Kidney (tissue), 14 donors: Measurements from ENCODE around the gene WBP1L. TPM values are rescaled to one million over a fixed set of nuclear protein-coding genes. Genes with fewer than 3 reads are reported as not detected.

Experiments
- DNase-seq, 5 donors: peaks; one replicate each; pipeline ENCODE4 v3.0.0-alpha.2; 2013 to 2020
- FAIRE-seq: peaks from 2 replicates; lab custom pipeline; 2012; peaks lifted over from hg19 to GRCh38; lab: Jason Lieb, UNC
- H3K27ac ChIP-seq, 2 donors: one replicate each; pipeline ENCODE4 v1.7.0; 2013; ENCODE audit warnings: low read depth in 2 of 2, low read length in 2 of 2, inconsistent platforms in 1 of 2
- H3K27me3 ChIP-seq: one replicate; pipeline ENCODE4 v1.7.1; 2013; ENCODE audit warnings: low read length, inconsistent platforms; ENCODE audit not compliant: control insufficient read depth, insufficient read depth
- H3K36me3 ChIP-seq, 3 donors: one replicate each; pipeline versions ENCODE4 v1.7.0 to v1.7.1; 2013; ENCODE audit warnings: low read length in 3 of 3, control low read depth in 1 of 3, inconsistent platforms in 1 of 3; ENCODE audit not compliant: insufficient read depth in 3 of 3, control insufficient read depth in 2 of 3
- H3K4me1 ChIP-seq, 3 donors: one replicate each; pipeline versions ENCODE4 v1.7.0 to v1.7.1; 2013; ENCODE audit warnings: low read length in 3 of 3, inconsistent platforms in 1 of 3, low read depth in 1 of 3; ENCODE audit not compliant: control insufficient read depth in 2 of 3, insufficient read depth in 2 of 3
- H3K4me3 ChIP-seq, 3 donors: one replicate each; pipeline versions ENCODE4 v1.7.0 to v1.8.1; 2013; ENCODE audit warnings: low read length in 3 of 3, control low read depth in 1 of 3, inconsistent platforms in 1 of 3
- H3K9ac ChIP-seq, 3 donors: one replicate each; pipeline versions ENCODE4 v1.7.0 to v1.7.1; 2013; ENCODE audit warnings: low read length in 3 of 3, control low read depth in 1 of 3, inconsistent platforms in 1 of 3
- H3K9me3 ChIP-seq, 3 donors: one replicate each; pipeline versions ENCODE4 v1.7.0 to v1.7.1; 2013; ENCODE audit warnings: low read length in 3 of 3, control low read depth in 1 of 3, inconsistent platforms in 1 of 3; ENCODE audit not compliant: control insufficient read depth in 2 of 3, insufficient read depth in 1 of 3
- intact Hi-C: fragments of 100-400 bp; cut with DNase I; formaldehyde crosslinking; loops from one replicate; pipeline ENCODE4 v1.11.1; 2022
- polyA plus RNA-seq: library from polyadenylated mRNA; stranded (reverse); fragments of 350-450 nt; fragmentation: Illumina TruSeq; extraction: RNeasy Lipid Tissue Mini Kit (QIAGEN cat#74804); gene quantifications from one replicate; pipeline ENCODE4 v1.2.3, GENCODE V29; 2014; ENCODE audit warnings: low read depth, low replicate concordance; ENCODE audit not compliant: insufficient read depth
- total RNA-seq: library from RNA; stranded (reverse); fragmentation: NEBNext Ultra II Directional; extraction: Animal tissue kit (Norgen Biotek cat#: 25700); gene quantifications from one replicate; pipeline ENCODE4 v1.2.1, GENCODE V29; 2021
- TF ChIP-seq, protein P1 (sequence below): IDR thresholded peaks from 3 replicates; pipeline ENCODE4 v1.5.1; 2012; ENCODE audit warnings: mild to moderate bottlenecking, moderate library complexity, borderline replicate concordance; ENCODE audit not compliant: insufficient read depth; ENCODE audit errors: extremely low read depth
- donor health status: control.
- donor health status: control.
- donor health status: control.
- donor health status: control.
- donor health status: control.
- donor health status: DM: yes; HTN: yes; CAD: no.
- donor health status: Normal renal cell carcinoma (clear cell type).

WBP1L gene
- total and polyA plus RNA-seq, 2 donors from 2014 or later, result 27.8 to 55.7 TPM

DNA sequence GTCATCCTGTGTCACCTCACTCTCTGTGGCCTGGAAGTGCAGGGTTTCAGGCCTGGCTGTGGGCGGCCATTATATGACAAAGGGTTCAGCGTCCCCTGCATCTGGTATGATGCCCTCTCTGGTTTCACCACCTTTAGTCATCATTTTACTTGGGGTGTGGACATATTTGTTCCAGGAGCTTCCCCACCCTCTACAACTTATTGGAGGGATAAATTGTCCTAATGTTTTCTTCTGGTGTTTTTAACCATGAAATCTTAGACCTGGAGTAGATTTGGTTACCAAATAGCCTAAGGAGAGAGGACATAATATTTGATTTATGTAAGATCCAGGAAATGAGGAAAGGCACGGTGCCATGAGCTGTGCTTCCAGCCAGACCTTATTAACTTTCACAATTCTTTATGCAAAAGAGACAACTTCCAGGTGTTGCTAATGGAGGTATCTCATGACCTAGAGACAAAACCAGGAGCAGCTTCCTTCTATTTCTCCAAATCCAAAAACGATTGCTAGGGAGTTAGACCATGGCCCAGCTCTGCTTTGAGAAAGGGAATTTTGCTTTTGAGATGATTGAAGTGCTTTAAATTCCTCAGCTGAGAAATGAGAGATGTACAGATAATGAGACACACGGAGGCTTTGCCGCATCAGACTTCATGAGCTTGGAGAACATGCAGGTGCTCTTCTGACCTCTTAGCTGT lies 20.9 kb downstream of the WBP1L start:
- no peaks in the 10 kb centered on the region for H3K36me3 ChIP-seq
- TF ChIP-seq, protein P1, sequence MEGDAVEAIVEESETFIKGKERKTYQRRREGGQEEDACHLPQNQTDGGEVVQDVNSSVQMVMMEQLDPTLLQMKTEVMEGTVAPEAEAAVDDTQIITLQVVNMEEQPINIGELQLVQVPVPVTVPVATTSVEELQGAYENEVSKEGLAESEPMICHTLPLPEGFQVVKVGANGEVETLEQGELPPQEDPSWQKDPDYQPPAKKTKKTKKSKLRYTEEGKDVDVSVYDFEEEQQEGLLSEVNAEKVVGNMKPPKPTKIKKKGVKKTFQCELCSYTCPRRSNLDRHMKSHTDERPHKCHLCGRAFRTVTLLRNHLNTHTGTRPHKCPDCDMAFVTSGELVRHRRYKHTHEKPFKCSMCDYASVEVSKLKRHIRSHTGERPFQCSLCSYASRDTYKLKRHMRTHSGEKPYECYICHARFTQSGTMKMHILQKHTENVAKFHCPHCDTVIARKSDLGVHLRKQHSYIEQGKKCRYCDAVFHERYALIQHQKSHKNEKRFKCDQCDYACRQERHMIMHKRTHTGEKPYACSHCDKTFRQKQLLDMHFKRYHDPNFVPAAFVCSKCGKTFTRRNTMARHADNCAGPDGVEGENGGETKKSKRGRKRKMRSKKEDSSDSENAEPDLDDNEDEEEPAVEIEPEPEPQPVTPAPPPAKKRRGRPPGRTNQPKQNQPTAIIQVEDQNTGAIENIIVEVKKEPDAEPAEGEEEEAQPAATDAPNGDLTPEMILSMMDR, result no peak
- no peak for FAIRE-seq
- H3K27ac ChIP-seq, result peak overlapping the region; percentile 19 to 75
- no peak overlapping the region for H3K9ac ChIP-seq
- no peaks in the 10 kb centered on the region for H3K9me3 ChIP-seq
- H3K4me3 ChIP-seq, result no peak overlapping the region
- peak in 3 of 5 donors; percentile 32 to 76 (median 57) for DNase-seq
- H3K27me3 ChIP-seq, result no peaks in the 10 kb centered on the region
- H3K4me1 ChIP-seq, result peaks cover 10 to 32% (median 26%) of the 10 kb centered on the region in 3 donors
- intact Hi-C loops, result no loop called here

GRCh38 chr10:102765336-102765735 lies 21.6 kb downstream of the WBP1L start:
- intact Hi-C loops, result no loop called here
- Histone ChIP-seq H3K36me3 (no peaks in the 10 kb centered on the region), H3K4me3 (no peak overlapping the region), H3K27me3 (no peaks in the 10 kb centered on the region), H3K9me3 (no peaks in the 10 kb centered on the region), H3K9ac (no peak overlapping the region), H3K27ac (peak overlapping the region in 1 of 2 donors; percentile 53), H3K4me1 (peaks cover 10 to 29% (median 28%) of the 10 kb centered on the region in 3 donors)
- TF ChIP-seq, protein P1, result no peak
- no peak for DNase-seq
- FAIRE-seq, result no peak

- intact Hi-C loops, result no loop called here
- H3K9ac ChIP-seq, result no peak overlapping the region
- TF ChIP-seq, protein P1, result no peak
- H3K27ac ChIP-seq, result no peak overlapping the region
- no peaks in the 10 kb centered on the region for H3K27me3 ChIP-seq
- H3K4me3 ChIP-seq, result no peak overlapping the region
- no peak for DNase-seq
- no peaks in the 10 kb centered on the region for H3K9me3 ChIP-seq
- FAIRE-seq, result no peak
- H3K36me3 ChIP-seq, result no peaks in the 10 kb centered on the region
- H3K4me1 ChIP-seq, result peaks cover 10 to 38% (median 34%) of the 10 kb centered on the region in 3 donors
Observed at GRCh38 chr10:102767428-102768160, 23.8 kb downstream of the WBP1L start.
